ENCODE results near the gene CNKSR3.

Gene CNKSR3

DNA sequence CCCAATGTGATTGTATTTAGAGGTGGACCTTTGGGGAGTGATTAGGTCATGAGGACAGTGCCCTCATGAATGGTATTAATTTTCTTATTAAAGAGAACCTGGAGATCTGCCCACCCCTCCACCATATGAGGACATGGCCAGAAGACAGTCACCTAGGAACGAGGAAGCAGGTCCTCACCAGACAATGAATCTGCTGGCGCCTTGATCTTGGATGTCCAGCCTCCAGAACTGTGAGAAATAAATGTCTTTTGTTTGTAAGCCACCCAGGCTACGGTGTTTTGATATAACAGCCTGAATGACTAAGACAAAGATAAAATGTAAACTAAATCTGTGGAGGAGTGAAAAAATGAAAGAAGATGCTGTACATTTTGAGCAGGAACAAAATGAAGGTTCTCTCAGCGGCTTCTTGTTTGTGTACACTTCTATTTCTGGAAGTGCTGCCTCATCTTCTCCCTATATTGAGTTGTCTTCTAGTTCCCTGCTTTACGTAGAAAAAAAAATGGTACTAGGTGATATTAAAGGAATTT lies 152.4 kb downstream of the CNKSR3 start:
- intact Hi-C loops (cut with DNase I; ENCODE audit: low total_unique reads), result no loop called here
- DNase-seq, result no peak
- Histone ChIP-seq H3K4me1 (no peaks in the 10 kb centered on the region), H3K4me3 (no peak overlapping the region), H3K36me3 (no peaks in the 10 kb centered on the region), H3K9me3 (no peaks in the 10 kb centered on the region), H3K27ac (no peak overlapping the region), H3K27me3 (no peaks in the 10 kb centered on the region)
- TF ChIP-seq, protein P1, sequence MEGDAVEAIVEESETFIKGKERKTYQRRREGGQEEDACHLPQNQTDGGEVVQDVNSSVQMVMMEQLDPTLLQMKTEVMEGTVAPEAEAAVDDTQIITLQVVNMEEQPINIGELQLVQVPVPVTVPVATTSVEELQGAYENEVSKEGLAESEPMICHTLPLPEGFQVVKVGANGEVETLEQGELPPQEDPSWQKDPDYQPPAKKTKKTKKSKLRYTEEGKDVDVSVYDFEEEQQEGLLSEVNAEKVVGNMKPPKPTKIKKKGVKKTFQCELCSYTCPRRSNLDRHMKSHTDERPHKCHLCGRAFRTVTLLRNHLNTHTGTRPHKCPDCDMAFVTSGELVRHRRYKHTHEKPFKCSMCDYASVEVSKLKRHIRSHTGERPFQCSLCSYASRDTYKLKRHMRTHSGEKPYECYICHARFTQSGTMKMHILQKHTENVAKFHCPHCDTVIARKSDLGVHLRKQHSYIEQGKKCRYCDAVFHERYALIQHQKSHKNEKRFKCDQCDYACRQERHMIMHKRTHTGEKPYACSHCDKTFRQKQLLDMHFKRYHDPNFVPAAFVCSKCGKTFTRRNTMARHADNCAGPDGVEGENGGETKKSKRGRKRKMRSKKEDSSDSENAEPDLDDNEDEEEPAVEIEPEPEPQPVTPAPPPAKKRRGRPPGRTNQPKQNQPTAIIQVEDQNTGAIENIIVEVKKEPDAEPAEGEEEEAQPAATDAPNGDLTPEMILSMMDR (IDR thresholded peaks at IDR 0.05), result no peak

DNA sequence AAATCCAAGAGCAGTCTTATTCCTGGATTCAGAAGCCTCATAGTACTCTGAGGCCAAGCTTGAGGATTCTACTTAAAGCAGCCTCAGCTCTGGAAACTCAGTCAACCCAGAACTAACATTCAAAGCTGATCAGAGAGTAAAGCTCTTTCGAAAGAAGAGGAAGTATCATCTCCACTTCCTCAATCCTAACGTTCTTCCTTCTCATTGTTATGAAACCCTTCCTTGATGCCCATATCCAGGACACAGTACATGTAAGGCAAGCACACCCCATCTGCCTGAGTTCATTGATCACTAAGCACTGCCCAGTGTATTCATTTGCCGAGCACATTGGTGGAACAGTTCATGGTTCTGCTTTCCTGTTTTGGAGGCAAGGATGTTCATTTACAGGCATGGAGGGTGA lies 153.8 kb downstream of the CNKSR3 start, which contains the start of gene IPCEF1:
Gene IPCEF1, minus strand, starts transcription at position 114 of the 400 bp plus-strand sequence. CDS start 90,856 bp downstream, outside the sequence.
- Histone ChIP-seq H3K4me1 (no peaks in the 10 kb centered on the region), H3K36me3 (no peaks in the 10 kb centered on the region), H3K4me3 (no peak within 1 kb of the TSS), H3K9me3 (no peaks in the 10 kb centered on the region), H3K27ac (no peak within 1 kb of the TSS), H3K27me3 (no peaks in the 10 kb centered on the region)
- intact Hi-C loops (cut with DNase I; ENCODE audit: low total_unique reads), result no loop called here
- TF ChIP-seq, protein P1 (IDR thresholded peaks at IDR 0.05), result no peak
- DNase-seq, result no peak

DNA sequence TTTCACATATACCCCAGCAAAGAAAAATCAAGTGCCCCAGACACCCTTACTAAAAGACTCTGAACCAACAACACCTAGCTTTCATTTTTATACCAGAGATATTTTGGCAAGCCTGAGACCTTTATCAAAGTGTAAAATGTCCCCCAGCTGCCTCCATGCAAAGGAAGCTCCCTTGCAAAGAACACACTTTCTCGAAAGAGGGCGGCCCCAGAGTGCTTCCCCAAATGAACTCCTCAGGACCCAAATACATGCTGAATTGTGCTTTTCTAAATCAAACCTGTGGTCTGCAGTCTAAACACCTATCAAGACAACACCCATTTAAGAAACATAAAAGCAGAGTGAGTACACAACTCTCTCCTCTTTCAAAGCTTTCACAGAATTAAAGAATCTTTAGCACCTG lies 154.4 kb downstream of the CNKSR3 start:
- Histone ChIP-seq H3K9me3 (no peaks in the 10 kb centered on the region), H3K36me3 (no peaks in the 10 kb centered on the region), H3K27ac (no peak overlapping the region), H3K27me3 (no peaks in the 10 kb centered on the region), H3K4me1 (no peaks in the 10 kb centered on the region), H3K4me3 (no peak overlapping the region)
- TF ChIP-seq, protein P1 (IDR thresholded peaks at IDR 0.05), result no peak
- intact Hi-C loops (cut with DNase I; ENCODE audit: low total_unique reads), result no loop called here
- no peak for DNase-seq

DNA sequence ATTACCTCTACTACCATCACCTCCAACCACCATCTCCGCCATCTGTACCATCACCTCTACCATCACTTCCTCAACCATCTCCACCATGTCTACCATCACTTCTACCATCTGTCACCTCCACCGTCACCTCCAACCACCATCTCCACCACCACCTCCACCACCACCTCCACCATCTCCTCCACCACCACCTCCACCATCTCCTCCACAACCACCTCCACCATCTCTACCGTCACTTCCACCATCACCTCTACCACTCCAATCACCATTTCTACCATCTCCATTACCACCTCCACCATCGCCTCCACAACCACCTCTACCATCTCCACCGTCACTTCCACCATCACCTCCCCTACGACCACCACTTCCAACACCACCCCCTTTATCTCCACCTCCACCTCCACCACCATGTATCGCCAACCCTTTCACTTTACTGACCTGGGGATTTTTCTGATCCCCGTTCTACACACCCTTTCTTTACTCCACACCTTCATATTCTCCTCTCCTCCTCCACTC lies 156.2 kb downstream of the CNKSR3 start:
- no peaks in the 10 kb centered on the region for H3K9me3 ChIP-seq
- TF ChIP-seq, protein P1 (IDR thresholded peaks at IDR 0.05), result no peak
- DNase-seq, result no peak
- intact Hi-C loops (cut with DNase I; ENCODE audit: low total_unique reads), result no loop called here
- H3K4me3 ChIP-seq, result no peak overlapping the region
- no peaks in the 10 kb centered on the region for H3K36me3 ChIP-seq
- no peak overlapping the region for H3K27ac ChIP-seq
- no peaks in the 10 kb centered on the region for H3K4me1 ChIP-seq
- H3K27me3 ChIP-seq, result no peaks in the 10 kb centered on the region

DNA sequence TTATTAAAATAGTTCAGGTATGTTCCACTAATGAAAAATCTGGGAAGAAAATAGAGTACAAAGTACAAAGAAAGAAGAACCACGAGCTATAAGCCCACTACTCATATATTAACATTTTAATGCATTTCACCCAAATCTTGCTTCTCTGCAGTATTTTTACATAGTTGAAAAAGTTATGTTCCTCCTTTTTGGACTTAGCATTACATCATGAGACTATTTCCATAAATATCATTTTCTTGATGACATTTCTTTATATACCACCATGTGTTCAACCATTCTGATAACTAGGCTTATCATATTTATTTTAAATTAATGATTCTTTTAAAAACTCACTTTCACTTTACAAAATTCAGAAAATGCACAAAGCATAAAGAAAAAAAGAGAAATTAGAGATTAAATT lies 156.9 kb downstream of the CNKSR3 start:
- TF ChIP-seq, protein P1 (IDR thresholded peaks at IDR 0.05), result no peak

More for the DNA sequence above, 156.9 kb downstream of the CNKSR3 start:
- no peaks in the 10 kb centered on the region for H3K36me3 ChIP-seq
- no peak overlapping the region for H3K4me3 ChIP-seq
- no peak overlapping the region for H3K27ac ChIP-seq
- H3K27me3 ChIP-seq, result no peaks in the 10 kb centered on the region
- H3K4me1 ChIP-seq, result no peaks in the 10 kb centered on the region
- no peak for DNase-seq
- intact Hi-C loops (cut with DNase I; ENCODE audit: low total_unique reads), result no loop called here
- H3K9me3 ChIP-seq, result no peaks in the 10 kb centered on the region

Measured in tibial artery (tissue), 4 donors.